GM12873 (cell line): ENCODE data around the gene PWWP2A.

Experiments used
- CTCF ChIP-seq: IDR thresholded peaks from 2 replicates; pipeline ENCODE4 v1.5.1; 2012; ENCODE audit warnings: low read depth, mild to moderate bottlenecking, moderate library complexity, low read length, control low read depth; ENCODE audit not compliant: insufficient read depth; ENCODE audit errors: missing control alignments

The PWWP2A gene

GRCh38 chr5:160064995-160065614 is 54.1 kb downstream of the PWWP2A start:
- no peak for TF ChIP-seq CTCF

- TF ChIP-seq CTCF = no peak
Measured at GRCh38 chr5:160064417-160064810, 54.8 kb downstream of the PWWP2A start.

GRCh38 chr5:160061770-160062169 is 57.5 kb downstream of the PWWP2A start:
- TF ChIP-seq CTCF = no peak

- TF ChIP-seq CTCF = no peak
Measured at GRCh38 chr5:160060001-160060400, 59.2 kb downstream of the PWWP2A start.

- TF ChIP-seq CTCF = no peak
Measured at GRCh38 chr5:160057256-160057655, 62.0 kb downstream of the PWWP2A start.

- TF ChIP-seq CTCF = no peak
Measured at GRCh38 chr5:160054831-160055230, 64.4 kb downstream of the PWWP2A start.

- TF ChIP-seq CTCF = no peak
Measured at GRCh38 chr5:160054047-160054446, 65.2 kb downstream of the PWWP2A start.
